A549 (cell line): ENCODE data around the gene FGF18. TPM values are rescaled to one million over a fixed set of nuclear protein-coding genes. Genes with fewer than 3 reads are reported as not detected.

Source experiments
- ATAC-seq, 2 experiments: fragments of 200-7000 bp in 1 of 2; fragments of >200 bp in 1 of 2; cut with Nextera tagmentation in 1 of 2; cut with Tn5 transposase in 1 of 2; 3 replicates each; pipeline versions ENCODE4 v1.8.0 to v1.9.1; 2018 to 2020; ENCODE audit warnings: mild to moderate bottlenecking in 1 of 2, moderate library complexity in 1 of 2
- CTCF ChIA-PET: fragments of 300-600 bp; sonication (Branson Sonifier 250); formaldehyde crosslinking; extraction: SDS; loops from one replicate; lab custom pipeline; 2021; ENCODE audit warnings: antibody characterized with exemption, inconsistent platforms; lab: Yijun Ruan, JAX
- POLR2A ChIA-PET: fragments of 350-600 bp; formaldehyde crosslinking; extraction: SDS; loops from one replicate; lab custom pipeline; 2021; ENCODE audit warnings: antibody characterized with exemption, inconsistent platforms; lab: Yijun Ruan, JAX
- DNase-seq, 2 experiments: peaks; one replicate each; pipeline versions ENCODE4 v3.0.0 to v3.0.0-alpha.2; 2011 to 2016; ENCODE audit warnings: low read depth in 1 of 2, low spot score in 1 of 2
- FAIRE-seq: peaks from 2 replicates; lab custom pipeline; 2011; peaks lifted over from hg19 to GRCh38; lab: Jason Lieb, UNC
- H3K27ac ChIP-seq, 2 experiments: fragments of >200 bp; sonication (Bioruptor Twin); formaldehyde crosslinking; 3 replicates each; pipeline ENCODE4 v1.5.1; 2016 to 2017
- H3K4me1 ChIP-seq: fragments of >200 bp; sonication (Bioruptor Twin); formaldehyde crosslinking; 3 replicates; pipeline ENCODE4 v1.6.1; 2016
- H3K4me2 ChIP-seq: fragments of >200 bp; sonication (Bioruptor Twin); formaldehyde crosslinking; 3 replicates; pipeline ENCODE4 v1.6.1; 2016
- H3K4me3 ChIP-seq: fragments of >200 bp; sonication (Bioruptor Twin); formaldehyde crosslinking; 3 replicates; pipeline ENCODE4 v1.5.1; 2016
- H3K9me3 ChIP-seq: fragments of >200 bp; sonication (Bioruptor Twin); formaldehyde crosslinking; 3 replicates; pipeline ENCODE4 v1.6.1; 2016
- CBX8 ChIP-seq: fragments of 200-600 bp; sonication (generic); IDR thresholded peaks from 2 replicates; pipeline ENCODE4 v1.6.1; 2016
- CEBPB ChIP-seq, 2 experiments: fragments of >200 bp in 1 of 2; sonication (Bioruptor Twin) in 1 of 2; formaldehyde crosslinking in 1 of 2; IDR thresholded peaks; 2 replicates each; pipeline ENCODE4 v1.6.1; 2012 to 2016
- EHMT2 ChIP-seq: fragments of 200-600 bp; sonication (generic); IDR thresholded peaks from 2 replicates; pipeline ENCODE4 v1.6.1; 2016; ENCODE audit warnings: antibody characterized with exemption, low read depth, mild to moderate bottlenecking, moderate library complexity
- ESRRA ChIP-seq: fragments of 150-350 bp; IDR thresholded peaks from 2 replicates; pipeline ENCODE4 v1.6.1; 2014; ENCODE audit warnings: mild to moderate bottlenecking, low read length, borderline replicate concordance
- FOXS1 ChIP-seq: fragments of 250-450 bp; sonication (Bioruptor Pico); IDR thresholded peaks from 2 replicates; pipeline ENCODE4 v1.5.0; 2020; ENCODE audit warnings: mild to moderate bottlenecking, moderate library complexity
- HOXB13 ChIP-seq: fragments of 250-450 bp; sonication (Bioruptor Pico); IDR thresholded peaks from 2 replicates; pipeline ENCODE4 v1.5.0; 2020; ENCODE audit warnings: low read depth, mild to moderate bottlenecking, moderate library complexity
- JUN ChIP-seq, 2 experiments: fragments of >200 bp; sonication (Bioruptor Twin); formaldehyde crosslinking; IDR thresholded peaks; 2 replicates in 1 of 2; 3 replicates in 1 of 2; pipeline ENCODE4 v1.6.1; 2016 to 2017
- JUNB ChIP-seq: fragments of >200 bp; sonication (Bioruptor Twin); formaldehyde crosslinking; IDR thresholded peaks from 2 replicates; pipeline ENCODE4 v1.6.1; 2016
- MAFK ChIP-seq: fragments of 450-650 bp; IDR thresholded peaks from 2 replicates; pipeline ENCODE4 v1.6.1; 2014; ENCODE audit not compliant: partially characterized antibody
- MAZ ChIP-seq: fragments of 150-350 bp; IDR thresholded peaks from 2 replicates; pipeline ENCODE4 v1.6.1; 2014; ENCODE audit warnings: antibody characterized with exemption, low read depth, low read length, borderline replicate concordance
- MYC ChIP-seq: IDR thresholded peaks from 2 replicates; pipeline ENCODE4 v1.6.1; 2012; ENCODE audit warnings: mild to moderate bottlenecking, inconsistent platforms, low read length, improper control_type of control experiment, borderline replicate concordance
- NFE2L2 ChIP-seq: fragments of 150-350 bp; conservative IDR thresholded peaks from 2 replicates; pipeline ENCODE4 v1.6.1; 2014; ENCODE audit warnings: low read length
- NR3C1 ChIP-seq: fragments of >200 bp; sonication (Bioruptor Twin); formaldehyde crosslinking; IDR thresholded peaks from 3 replicates; pipeline ENCODE4 v1.6.1; 2017
- PHF8 ChIP-seq: fragments of 200-600 bp; sonication (generic); IDR thresholded peaks from 2 replicates; pipeline ENCODE4 v1.6.1; 2016; ENCODE audit warnings: low read depth, mild to moderate bottlenecking, antibody characterized with exemption, moderate library complexity, borderline replicate concordance
- RARB ChIP-seq: fragments of 250-450 bp; sonication (Bioruptor Pico); IDR thresholded peaks from 2 replicates; pipeline ENCODE4 v1.8.0; 2021; ENCODE audit warnings: mild to moderate bottlenecking, moderate library complexity
- REST ChIP-seq: fragments of 200-600 bp; sonication (generic); IDR thresholded peaks from 2 replicates; pipeline ENCODE4 v1.6.1; 2016; ENCODE audit warnings: antibody characterized with exemption, mild to moderate bottlenecking, moderate library complexity
- SREBF2 ChIP-seq: fragments of 450-650 bp; IDR thresholded peaks from 2 replicates; pipeline ENCODE4 v1.6.1; 2014; ENCODE audit warnings: mild to moderate bottlenecking, moderate library complexity
- TFCP2L1 ChIP-seq: fragments of 250-450 bp; sonication (Bioruptor Pico); IDR thresholded peaks from 2 replicates; pipeline ENCODE4 v1.5.0; 2021; ENCODE audit warnings: mild to moderate bottlenecking
- TP53 ChIP-seq: fragments of 250-450 bp; sonication (Bioruptor Pico); IDR thresholded peaks from 2 replicates; pipeline ENCODE4 v1.5.0; 2021; ENCODE audit warnings: mild to moderate bottlenecking, moderate library complexity
- ZSCAN20 ChIP-seq: fragments of 250-450 bp; sonication (Bioruptor Pico); IDR thresholded peaks from 2 replicates; pipeline ENCODE4 v1.8.0; 2022; ENCODE audit warnings: mild to moderate bottlenecking, moderate library complexity
- WGBS: methylation state at CpG from one replicate; pipeline ENCODE4 v1.1.6; 2017; ENCODE audit errors: missing lambda C conversion rate; 5-methylcytosine and 5-hydroxymethylcytosine counted together
- polyA plus RNA-seq, 4 experiments: library from polyadenylated mRNA; depleted of rRNA in 3 of 4; stranded (reverse); fragments of >200 nt; fragmentation: RNase III in 1 of 4; extraction: RNeasy Plus Mini Kit Qiagen cat#74134 plus additional on column Dnase treatment in 1 of 4; gene quantifications; 2 replicates in 3 of 4; 3 replicates in 1 of 4; pipeline ENCODE4 v1.2.3, GENCODE V29; 2011 to 2017
- TF ChIP-seq, protein P1 (sequence below): fragments of 250-450 bp; sonication (Bioruptor Pico); IDR thresholded peaks from 2 replicates; pipeline ENCODE4 v1.5.0; 2020; ENCODE audit warnings: low read depth, mild to moderate bottlenecking, moderate library complexity
- TF ChIP-seq, protein P2 (sequence below): fragments of >200 bp; sonication (Bioruptor Twin); formaldehyde crosslinking; IDR thresholded peaks from 2 replicates; pipeline ENCODE4 v1.6.1; 2016
- TF ChIP-seq, protein P3 (sequence below): fragments of >200 bp; sonication (Bioruptor Twin); formaldehyde crosslinking; IDR thresholded peaks from 3 replicates; pipeline ENCODE4 v1.6.1; 2016

The FGF18 gene
- polyA plus RNA-seq, 2 of the 4 experiments (the other 2 are of a cell fraction) = 0.09 to 0.16 TPM

GRCh38 chr5:171498166-171498565 is 78.7 kb downstream of the FGF18 start:
- H3K9me3 ChIP-seq = no peaks in the 10 kb centered on the region
- H3K4me3 ChIP-seq = no peak overlapping the region
- FAIRE-seq (no peak), DNase-seq (no peak)
- no peak overlapping the region for H3K4me2 ChIP-seq
- H3K4me1 ChIP-seq = peaks cover 15% of the 10 kb centered on the region
- 82% methylated on average over 6 of the region's 6 CpGs for WGBS
- no peak for TF ChIP-seq NR3C1
- TF ChIP-seq REST = no peak
- no peak for TF ChIP-seq PHF8
- TF ChIP-seq, all 56 proteins: peak for 0
- no peak for ATAC-seq
- POLR2A ChIA-PET = no interaction called here
- H3K27ac ChIP-seq = no peak overlapping the region
- CTCF ChIA-PET = interaction anchor here (2.5 to 3.4 kb wide), 2 partner anchors 14 to 79 kb away, joined by 10 to 13 read pairs; partner anchors contain the start of gene FGF18

DNA sequence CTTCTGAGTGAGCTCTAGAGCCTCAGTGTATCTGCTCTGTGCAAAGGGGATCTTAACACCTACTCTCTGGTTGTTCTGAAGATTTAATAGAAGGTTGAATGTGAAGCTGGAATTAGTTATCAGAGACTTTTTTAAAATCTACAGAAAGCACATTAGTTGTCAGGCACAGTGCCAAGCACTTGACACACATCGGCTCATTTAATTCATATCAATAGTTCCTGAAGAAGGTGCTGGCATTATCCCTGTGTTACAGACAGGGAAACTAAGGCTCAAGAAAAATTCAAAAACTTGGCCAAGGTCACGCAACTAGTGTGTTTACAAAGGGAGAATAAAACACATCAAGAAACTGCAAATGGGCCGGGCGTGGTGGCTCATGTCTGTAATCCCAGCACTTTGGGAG is 80.2 kb downstream of the FGF18 start:
- Histone ChIP-seq H3K4me2 (no peak overlapping the region), H3K27ac (no peak overlapping the region), H3K4me3 (no peak overlapping the region), H3K4me1 (peaks cover 9% of the 10 kb centered on the region), H3K9me3 (no peaks in the 10 kb centered on the region)
- no peak for ATAC-seq
- 94% methylated on average over 4 of the region's 4 CpGs for WGBS
- POLR2A ChIA-PET = no interaction called here
- no peak for DNase-seq
- TF ChIP-seq MAZ (no peak), CBX8 (no peak), NFE2L2 (no peak), ZSCAN20 (CRISPR knock-in tag) (no peak), MAFK (no peak), FOXS1 (CRISPR knock-in tag) (no peak), TP53 (CRISPR knock-in tag) (no peak), EHMT2 (no peak), TFCP2L1 (CRISPR knock-in tag) (no peak), CEBPB (IDR thresholded peaks at IDR 0.05) (no peak), RARB (CRISPR knock-in tag) (no peak)
- TF ChIP-seq, protein P1, sequence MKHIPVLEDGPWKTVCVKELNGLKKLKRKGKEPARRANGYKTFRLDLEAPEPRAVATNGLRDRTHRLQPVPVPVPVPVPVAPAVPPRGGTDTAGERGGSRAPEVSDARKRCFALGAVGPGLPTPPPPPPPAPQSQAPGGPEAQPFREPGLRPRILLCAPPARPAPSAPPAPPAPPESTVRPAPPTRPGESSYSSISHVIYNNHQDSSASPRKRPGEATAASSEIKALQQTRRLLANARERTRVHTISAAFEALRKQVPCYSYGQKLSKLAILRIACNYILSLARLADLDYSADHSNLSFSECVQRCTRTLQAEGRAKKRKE (CRISPR knock-in tag) = no peak
- no peak for FAIRE-seq
- CTCF ChIA-PET = interaction anchor here (2.5 kb wide), 1 partner anchor 16 kb away, joined by 13 read pairs; no protein-coding TSS in a partner anchor

DNA sequence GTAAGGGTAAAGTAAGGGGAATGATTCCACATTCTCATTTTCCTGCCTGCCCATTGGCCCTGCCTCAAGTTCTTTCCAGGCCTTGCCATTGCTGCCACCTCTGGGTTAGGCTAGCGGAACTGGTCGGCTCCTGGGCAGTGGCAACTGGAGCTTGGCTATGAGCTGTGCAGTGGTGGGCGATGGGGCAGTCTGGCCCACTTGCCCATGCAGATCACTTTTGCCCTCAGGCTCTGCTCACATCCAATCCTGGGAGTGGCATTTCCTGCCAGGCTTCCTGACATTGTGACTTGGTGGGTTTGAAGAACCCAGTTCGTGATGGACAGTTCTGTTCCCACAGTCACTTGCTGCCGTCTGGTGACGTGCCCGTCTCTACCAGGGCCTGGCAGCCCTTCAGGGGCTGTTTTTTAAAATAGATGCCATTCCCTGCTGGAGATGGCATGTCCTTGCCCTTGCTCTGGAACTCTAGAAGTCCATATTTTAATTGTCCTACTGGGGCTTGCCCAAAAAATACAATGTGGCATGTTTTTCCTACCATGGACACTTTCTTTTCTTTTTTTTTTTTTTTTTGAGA is 86.1 kb downstream of the FGF18 start:
- CTCF ChIA-PET = no interaction called here
- DNase-seq = no peak
- WGBS = 73% methylated on average over 7 of the region's 7 CpGs

More for the DNA sequence above, 86.1 kb downstream of the FGF18 start:
- H3K9me3 ChIP-seq = no peaks in the 10 kb centered on the region
- no peak for TF ChIP-seq JUNB
- TF ChIP-seq, protein P2, sequence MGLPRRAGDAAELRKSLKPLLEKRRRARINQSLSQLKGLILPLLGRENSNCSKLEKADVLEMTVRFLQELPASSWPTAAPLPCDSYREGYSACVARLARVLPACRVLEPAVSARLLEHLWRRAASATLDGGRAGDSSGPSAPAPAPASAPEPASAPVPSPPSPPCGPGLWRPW = no peak
- no peak for TF ChIP-seq MYC
- TF ChIP-seq MAFK = no peak
- no peak for TF ChIP-seq HOXB13 (CRISPR knock-in tag)
- no peak for TF ChIP-seq JUN (IDR thresholded peaks at IDR 0.05)
- TF ChIP-seq, protein P3, sequence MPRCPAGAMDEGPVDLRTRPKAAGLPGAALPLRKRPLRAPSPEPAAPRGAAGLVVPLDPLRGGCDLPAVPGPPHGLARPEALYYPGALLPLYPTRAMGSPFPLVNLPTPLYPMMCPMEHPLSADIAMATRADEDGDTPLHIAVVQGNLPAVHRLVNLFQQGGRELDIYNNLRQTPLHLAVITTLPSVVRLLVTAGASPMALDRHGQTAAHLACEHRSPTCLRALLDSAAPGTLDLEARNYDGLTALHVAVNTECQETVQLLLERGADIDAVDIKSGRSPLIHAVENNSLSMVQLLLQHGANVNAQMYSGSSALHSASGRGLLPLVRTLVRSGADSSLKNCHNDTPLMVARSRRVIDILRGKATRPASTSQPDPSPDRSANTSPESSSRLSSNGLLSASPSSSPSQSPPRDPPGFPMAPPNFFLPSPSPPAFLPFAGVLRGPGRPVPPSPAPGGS = no peak
- no peak for TF ChIP-seq SREBF2
- TF ChIP-seq TFCP2L1 (CRISPR knock-in tag) = no peak
- no peak for TF ChIP-seq ESRRA
- no peak for ATAC-seq
- FAIRE-seq = no peak
- H3K4me1 ChIP-seq = no peaks in the 10 kb centered on the region
- H3K27ac ChIP-seq = no peak overlapping the region
- H3K4me2 ChIP-seq = no peak overlapping the region
- POLR2A ChIA-PET = no interaction called here
- no peak overlapping the region for H3K4me3 ChIP-seq
